PC-3 (cell line): Measurements from ENCODE around the gene ROR1. TPM values are rescaled to one million over a fixed set of nuclear protein-coding genes. Genes with fewer than 3 reads are reported as not detected.
"Not testable (repeated sequence)": the region's sequence is repeated elsewhere in the genome, so short reads cannot be mapped to it uniquely, and the experiment has no call there.

Experiments used
- ATAC-seq: fragments of 200-7000 bp; cut with Tn5 transposase; 2 replicates; pipeline ENCODE4 v1.9.1; 2020; ENCODE audit warnings: mild to moderate bottlenecking, moderate library complexity
- BruUV-seq: library from RNA; stranded (reverse); fragments of 400-500 nt; replicated peaks from 2 replicates; lab custom pipeline; 2021; lab: Mats Ljungman, UMichigan
- CTCF ChIA-PET: fragments of 300-600 bp; sonication (Branson Sonifier 250); formaldehyde crosslinking; loops from one replicate; lab custom pipeline; 2022; ENCODE audit warnings: antibody characterized with exemption; lab: Charles Lee
- POLR2A ChIA-PET: fragments of 300-600 bp; sonication (Branson Sonifier 250); formaldehyde crosslinking; loops from one replicate; lab custom pipeline; 2022; ENCODE audit warnings: antibody characterized with exemption; ENCODE audit not compliant: unreplicated experiment; lab: Charles Lee
- DNase-seq: peaks from one replicate; pipeline ENCODE4 v3.0.0-alpha.2; 2015
- H2AFZ ChIP-seq: fragments of 300-600 bp; sonication (generic); 2 replicates; pipeline ENCODE4 v1.6.0; 2016; ENCODE audit warnings: antibody characterized with exemption, low read length
- H3F3A ChIP-seq: fragments of 300-600 bp; sonication (generic); one replicate; pipeline ENCODE4 v1.6.0; 2017; ENCODE audit warnings: antibody characterized with exemption, low read length, control low read depth, mild to moderate bottlenecking; ENCODE audit not compliant: unreplicated experiment
- H3K27ac ChIP-seq: fragments of 300-600 bp; sonication (generic); 2 replicates; pipeline ENCODE4 v1.5.1; 2016; ENCODE audit warnings: mild to moderate bottlenecking, low read length
- H3K27me3 ChIP-seq: fragments of 300-600 bp; sonication (generic); 2 replicates; pipeline ENCODE4 v1.6.1; 2016; ENCODE audit warnings: low read length, mixed read lengths
- H3K36me3 ChIP-seq: fragments of 300-600 bp; sonication (generic); 2 replicates; pipeline ENCODE4 v1.6.1; 2016; ENCODE audit warnings: low read depth, mixed run types, low read length, mixed read lengths
- H3K4me1 ChIP-seq: fragments of 300-600 bp; sonication (generic); 2 replicates; pipeline ENCODE4 v1.5.1; 2016; ENCODE audit warnings: low read length; ENCODE audit not compliant: insufficient read depth
- H3K4me2 ChIP-seq: fragments of 300-600 bp; sonication (generic); 2 replicates; pipeline ENCODE4 v1.6.0; 2016; ENCODE audit warnings: low read length
- H3K4me3 ChIP-seq: fragments of 300-600 bp; sonication (generic); 2 replicates; pipeline ENCODE4 v1.5.1; 2016; ENCODE audit warnings: mild to moderate bottlenecking, low read length, mixed read lengths
- H3K79me2 ChIP-seq: fragments of 300-600 bp; sonication (generic); 2 replicates; pipeline ENCODE4 v1.6.1; 2017; ENCODE audit warnings: low read length, mixed read lengths
- H3K9ac ChIP-seq: fragments of 300-600 bp; sonication (generic); 2 replicates; pipeline ENCODE4 v1.6.0; 2016; ENCODE audit warnings: mild to moderate bottlenecking, low read length
- H3K9me2 ChIP-seq: fragments of 300-600 bp; sonication (generic); replicated peaks from 2 replicates; pipeline ENCODE4 v1.6.1; 2016; ENCODE audit warnings: mixed run types, low read length, mixed read lengths
- H3K9me3 ChIP-seq: fragments of 300-600 bp; sonication (generic); 2 replicates; pipeline ENCODE4 v1.6.1; 2016; ENCODE audit warnings: low read length, mixed read lengths
- H4K20me1 ChIP-seq: fragments of 300-600 bp; sonication (generic); 2 replicates; pipeline ENCODE4 v1.6.1; 2016; ENCODE audit warnings: low read length, mixed read lengths
- CTCF ChIP-seq: fragments of 300-600 bp; sonication (generic); conservative IDR thresholded peaks from 2 replicates; pipeline ENCODE4 v1.5.1; 2017; ENCODE audit warnings: antibody characterized with exemption, low read depth, mild to moderate bottlenecking, low read length
- EZH2 ChIP-seq: fragments of 300-600 bp; sonication (generic); IDR thresholded peaks from one replicate; pipeline ENCODE4 v1.6.1; 2017; ENCODE audit warnings: antibody characterized with exemption, mild to moderate bottlenecking, low read length; ENCODE audit not compliant: unreplicated experiment
- EZH2phosphoT487 ChIP-seq: fragments of 300-600 bp; sonication (generic); IDR thresholded peaks from 2 replicates; pipeline ENCODE4 v1.6.1; 2018; ENCODE audit warnings: mild to moderate bottlenecking, antibody characterized with exemption, low read length, borderline replicate concordance
- intact Hi-C: fragments of 100-400 bp; cut with micrococcal nuclease; formaldehyde crosslinking; loops from 2 replicates; pipeline ENCODE4 v1.9.0; 2023
- total RNA-seq: library from RNA; depleted of rRNA; stranded (reverse); fragments of >200 nt; gene quantifications from 2 replicates; pipeline ENCODE4 v1.2.3, GENCODE V29; 2014

Gene ROR1
- total RNA-seq, 1 experiment from 2014 or later = 16.5 TPM

GRCh38 chr1:64223329-64224151 lies 449.7 kb downstream of the ROR1 start:
- Histone ChIP-seq H3K79me2 (no peaks in the 10 kb centered on the region), H3K4me1 (peaks cover 18% of the 10 kb centered on the region), H3K27me3 (no peaks in the 10 kb centered on the region), H3K4me3 (peak overlapping the region; percentile 9; the same call in 1 of the 2 replicates), H2AFZ (peak overlapping the region; percentile 49; the same call in 1 of the 2 replicates), H3K9me3 (no peaks in the 10 kb centered on the region), H3F3A (peaks cover 6% of the 10 kb centered on the region), H4K20me1 (no peaks in the 10 kb centered on the region), H3K27ac (peak overlapping the region; percentile 84), H3K9ac (peak overlapping the region; percentile 18), H3K4me2 (peak overlapping the region; percentile 72), H3K36me3 (no peaks in the 10 kb centered on the region), H3K9me2 (no peaks in the 10 kb centered on the region)
- BruUV-seq = no TSS peak
- ChIA-PET CTCF (no interaction called here), POLR2A (no interaction called here)
- peak; percentile 76 for ATAC-seq
- intact Hi-C loops = loop anchor here (5.0 kb wide), 1 partner anchor 51 kb away; no protein-coding TSS in a partner anchor
- no peak for TF ChIP-seq EZH2phosphoT487
- TF ChIP-seq EZH2 = no peak
- TF ChIP-seq CTCF = no peak
- DNase-seq = peak; percentile 87

GRCh38 chr1:64224236-64224635 lies 450.4 kb downstream of the ROR1 start:
- H4K20me1 ChIP-seq, H3K27me3 ChIP-seq, H3K9ac ChIP-seq, H3K9me3 ChIP-seq, CTCF ChIA-PET, H3K4me3 ChIP-seq, H3K36me3 ChIP-seq, H3K79me2 ChIP-seq, H2AFZ ChIP-seq, H3F3A ChIP-seq, H3K4me2 ChIP-seq, ATAC-seq, BruUV-seq, DNase-seq, H3K9me2 ChIP-seq, POLR2A ChIA-PET: not testable (repeated sequence)
- Histone ChIP-seq H3K4me1 (peaks cover 18% of the 10 kb centered on the region), H3K27ac (peak overlapping the region; percentile 84; the same call in 1 of the 2 replicates)
- intact Hi-C loops = loop anchor here (5.0 kb wide), 1 partner anchor 52 kb away; no protein-coding TSS in a partner anchor

GRCh38 chr1:64228167-64228957 lies 454.5 kb downstream of the ROR1 start:
- no TSS peak for BruUV-seq
- Histone ChIP-seq H4K20me1 (no peaks in the 10 kb centered on the region), H3K27ac (no peak overlapping the region), H3K9me2 (no peaks in the 10 kb centered on the region), H3F3A (peaks cover 6% of the 10 kb centered on the region), H3K9me3 (0 out of 2 replicates have a peak, but pooled peaks cover 6% of the 10 kb centered on the region), H3K4me2 (no peak overlapping the region), H2AFZ (no peak overlapping the region), H3K4me3 (no peak overlapping the region), H3K36me3 (no peaks in the 10 kb centered on the region), H3K4me1 (peaks cover 14% of the 10 kb centered on the region), H3K9ac (no peak overlapping the region), H3K27me3 (no peaks in the 10 kb centered on the region), H3K79me2 (no peaks in the 10 kb centered on the region)
- DNase-seq = peak; percentile 25
- intact Hi-C loops = no loop called here
- ChIA-PET POLR2A (no interaction called here), CTCF (interaction anchor here (0.5 kb wide), 1 partner anchor 536 kb away, joined by 5 read pairs; no protein-coding TSS in a partner anchor)
- peak; percentile 9; the same call in 1 of the 2 replicates for ATAC-seq
- TF ChIP-seq CTCF = no peak
- no peak for TF ChIP-seq EZH2phosphoT487
